Middle frontal gyrus (tissue), 1 donor: ENCODE data around the gene R3HDM4.
"Not testable (repeated sequence)": the region's sequence is repeated elsewhere in the genome, so short reads cannot be mapped to it uniquely, and the experiment has no call there.

ENCODE experiments used
- DNase-seq: peaks from one replicate; pipeline ENCODE4 v3.0.0-alpha.2; 2015; ENCODE audit warnings: low spot score; ENCODE audit errors: extremely low spot score

R3HDM4 gene

DNA sequence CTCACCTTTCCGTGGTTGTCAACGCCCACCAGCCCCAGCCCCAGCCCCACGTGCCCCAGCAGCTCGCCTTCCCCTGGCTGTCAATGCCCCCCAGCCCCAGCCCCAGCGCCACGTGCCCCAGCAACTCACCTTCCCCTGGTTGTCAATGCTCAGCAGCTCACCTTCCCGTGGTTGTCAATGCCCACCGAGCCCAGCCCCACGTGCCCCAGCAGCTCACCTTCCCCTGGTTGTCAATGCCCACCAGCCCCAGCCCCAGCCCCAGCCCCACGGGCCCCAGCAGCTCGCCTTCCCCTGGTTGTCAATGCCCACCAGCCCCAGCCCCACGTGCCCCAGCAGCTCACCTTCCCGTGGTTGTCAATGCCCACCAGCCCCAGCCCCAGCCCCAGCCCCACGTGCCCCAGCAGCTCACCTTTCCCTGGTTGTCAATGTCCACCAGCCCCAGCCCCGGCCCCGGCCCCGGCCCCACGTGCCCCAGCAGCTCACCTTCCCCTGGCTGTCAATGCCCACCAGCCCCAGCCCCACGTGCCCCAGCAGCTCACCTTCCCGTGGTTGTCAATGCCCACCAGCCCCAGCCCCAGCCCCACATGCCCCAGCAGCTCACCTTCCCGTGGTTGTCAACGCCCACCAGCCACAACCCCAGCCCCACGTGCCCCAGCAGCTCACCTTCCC lies 34.9 kb downstream of the R3HDM4 start:
- DNase-seq: not testable (repeated sequence)

DNA sequence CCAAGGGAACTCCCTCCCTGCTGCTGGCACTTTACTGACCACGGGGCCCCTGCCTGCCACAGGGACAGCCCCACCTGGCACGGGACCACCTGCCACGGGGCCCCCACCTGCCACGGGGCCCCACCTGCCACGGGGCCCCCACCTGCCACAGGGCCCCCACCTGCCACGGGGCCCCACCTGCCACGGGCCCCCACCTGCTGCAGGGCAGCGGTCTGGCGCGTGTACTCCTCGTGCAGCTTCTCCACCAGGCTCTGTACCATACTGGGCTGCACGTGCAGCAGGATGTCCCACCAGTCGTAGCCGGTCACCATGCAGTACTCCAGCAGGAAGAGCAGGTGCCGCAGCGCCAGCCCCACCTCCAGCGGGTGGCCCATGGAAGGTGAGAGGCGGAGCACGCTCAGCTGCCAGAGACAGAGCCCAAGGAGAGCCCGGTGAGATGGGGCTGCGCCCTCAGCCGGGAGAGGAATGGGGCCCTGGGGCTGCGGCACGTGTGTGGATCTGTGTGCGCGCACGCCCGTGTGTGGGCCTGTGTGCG lies 36.2 kb downstream of the R3HDM4 start:
- DNase-seq: no peak

DNA sequence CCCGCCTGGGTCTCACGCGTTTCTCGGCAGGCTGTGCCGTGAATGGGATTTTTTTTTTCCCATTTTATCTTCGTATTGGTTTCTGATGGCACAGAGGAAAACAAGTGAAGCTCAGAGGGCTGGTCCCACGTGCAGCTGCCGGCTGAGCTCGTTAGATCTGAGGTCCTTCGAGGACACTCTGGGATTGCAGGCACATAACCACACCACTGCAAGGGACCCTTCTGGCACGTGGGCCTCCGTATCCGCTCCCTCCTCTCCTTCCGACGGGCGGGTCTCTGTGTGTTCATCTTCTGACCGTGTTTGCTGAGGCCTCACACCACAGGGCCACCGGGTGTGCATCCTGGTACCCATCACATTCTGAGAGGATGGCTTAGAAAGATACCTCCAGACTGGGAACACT lies 36.9 kb downstream of the R3HDM4 start:
- no peak for DNase-seq

DNA sequence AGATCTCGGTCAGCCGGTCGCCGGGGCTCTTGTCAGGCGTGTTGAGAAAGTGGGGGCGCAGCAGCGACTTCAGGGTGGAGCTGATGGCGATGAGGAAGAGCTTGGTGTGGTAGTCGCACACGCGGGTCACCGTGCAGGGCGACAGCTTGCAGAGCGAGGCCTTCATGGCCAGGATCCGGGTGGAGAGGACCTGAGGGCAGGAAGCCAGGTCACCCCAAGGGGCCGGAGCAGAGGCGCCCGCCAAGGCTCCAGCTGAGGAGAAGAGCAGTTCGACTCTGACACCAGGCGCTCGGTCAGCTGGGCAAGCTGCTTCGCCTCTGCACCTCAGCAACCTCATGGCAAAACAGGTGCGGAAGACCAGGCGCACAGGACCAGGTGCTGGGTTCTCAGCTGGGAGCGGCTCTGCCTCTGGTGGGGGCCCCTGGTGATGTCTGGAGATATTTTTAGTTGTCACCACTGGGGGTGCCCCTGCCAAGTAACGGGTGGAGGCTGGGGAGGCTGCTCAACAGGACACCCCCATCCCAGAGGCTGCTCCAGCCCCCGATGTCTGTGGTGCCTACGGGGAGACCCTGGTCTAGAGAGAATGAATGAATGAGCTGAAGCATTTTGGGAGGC lies 37.6 kb downstream of the R3HDM4 start:
- no peak for DNase-seq

DNA sequence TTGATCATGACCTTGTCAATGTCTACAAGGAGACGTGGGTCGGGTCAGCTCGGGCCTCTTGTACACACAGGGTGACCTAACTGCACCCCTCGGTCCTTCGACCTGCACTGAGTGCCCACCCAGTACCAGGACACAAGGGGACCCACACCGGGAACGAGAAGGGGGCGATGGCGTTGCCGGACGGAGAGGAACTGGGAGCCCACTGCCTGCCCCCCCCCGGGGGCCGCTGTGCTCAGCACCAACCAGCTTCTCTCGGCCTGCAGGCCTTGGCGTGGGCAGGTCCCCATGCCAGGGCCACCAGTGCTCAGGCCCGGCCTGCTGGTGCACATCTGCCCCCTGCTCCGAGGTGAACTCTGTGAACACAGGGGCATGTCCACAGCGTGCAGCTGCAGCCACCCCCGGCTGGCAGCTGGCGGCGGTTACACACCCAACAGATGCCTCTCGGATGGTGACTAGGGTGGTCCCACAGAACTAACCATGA lies 39.4 kb downstream of the R3HDM4 start:
- DNase-seq: no peak

DNA sequence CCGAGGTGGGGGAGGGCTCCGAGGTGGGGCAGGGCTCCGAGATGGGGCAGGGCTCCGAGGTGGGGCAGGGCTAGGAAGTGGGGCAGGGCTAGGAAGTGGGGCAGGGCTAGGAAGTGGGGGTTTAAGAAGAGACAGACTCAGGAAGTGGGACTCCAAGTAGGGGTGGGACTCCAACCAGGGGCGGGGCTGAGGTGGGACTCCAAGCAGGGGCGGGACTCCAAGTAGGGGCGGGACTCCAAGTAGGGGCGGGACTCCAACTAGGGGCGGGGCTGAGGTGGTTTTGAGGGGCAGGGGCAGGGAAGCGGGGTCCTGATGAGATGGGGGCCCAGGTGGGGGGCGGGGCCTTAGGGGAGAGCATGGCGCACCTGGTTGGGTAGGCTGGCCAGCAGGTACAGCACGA lies 39.9 kb downstream of the R3HDM4 start:
- no peak for DNase-seq

DNA sequence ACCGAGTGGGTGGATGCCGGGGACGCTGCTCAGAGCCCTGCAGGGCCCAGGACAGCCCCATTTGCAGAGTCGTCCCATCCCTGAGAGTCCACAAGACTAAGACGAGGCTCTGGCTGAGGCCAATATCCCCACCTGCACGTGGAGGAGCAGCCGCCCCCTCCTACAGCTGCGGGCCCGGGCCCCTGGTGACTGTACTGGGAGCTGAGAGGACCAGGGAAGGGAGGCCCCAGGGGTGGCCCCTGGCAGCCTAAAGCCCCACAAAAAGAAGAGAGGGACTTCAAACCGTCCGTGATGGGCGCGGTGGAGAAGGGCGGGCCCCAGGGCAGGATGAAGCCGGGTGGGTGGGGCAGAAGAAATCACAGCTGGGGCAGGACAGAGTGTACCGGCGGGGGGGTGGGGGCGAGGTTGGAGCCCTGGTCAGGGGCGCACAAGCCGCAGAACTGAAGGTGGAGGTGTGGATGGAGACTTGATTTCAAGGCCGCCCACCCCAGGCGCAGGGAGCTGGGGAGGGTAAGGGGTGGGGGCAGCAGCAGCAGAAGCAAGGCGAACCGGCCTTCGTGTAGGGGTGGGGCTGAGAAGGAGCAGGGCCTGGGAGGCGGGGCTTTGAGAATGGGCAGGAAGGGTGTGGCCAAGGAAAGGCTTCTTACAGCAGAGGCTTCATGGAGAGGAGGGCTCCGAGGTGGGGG lies 40.6 kb downstream of the R3HDM4 start:
- DNase-seq: no peak

DNA sequence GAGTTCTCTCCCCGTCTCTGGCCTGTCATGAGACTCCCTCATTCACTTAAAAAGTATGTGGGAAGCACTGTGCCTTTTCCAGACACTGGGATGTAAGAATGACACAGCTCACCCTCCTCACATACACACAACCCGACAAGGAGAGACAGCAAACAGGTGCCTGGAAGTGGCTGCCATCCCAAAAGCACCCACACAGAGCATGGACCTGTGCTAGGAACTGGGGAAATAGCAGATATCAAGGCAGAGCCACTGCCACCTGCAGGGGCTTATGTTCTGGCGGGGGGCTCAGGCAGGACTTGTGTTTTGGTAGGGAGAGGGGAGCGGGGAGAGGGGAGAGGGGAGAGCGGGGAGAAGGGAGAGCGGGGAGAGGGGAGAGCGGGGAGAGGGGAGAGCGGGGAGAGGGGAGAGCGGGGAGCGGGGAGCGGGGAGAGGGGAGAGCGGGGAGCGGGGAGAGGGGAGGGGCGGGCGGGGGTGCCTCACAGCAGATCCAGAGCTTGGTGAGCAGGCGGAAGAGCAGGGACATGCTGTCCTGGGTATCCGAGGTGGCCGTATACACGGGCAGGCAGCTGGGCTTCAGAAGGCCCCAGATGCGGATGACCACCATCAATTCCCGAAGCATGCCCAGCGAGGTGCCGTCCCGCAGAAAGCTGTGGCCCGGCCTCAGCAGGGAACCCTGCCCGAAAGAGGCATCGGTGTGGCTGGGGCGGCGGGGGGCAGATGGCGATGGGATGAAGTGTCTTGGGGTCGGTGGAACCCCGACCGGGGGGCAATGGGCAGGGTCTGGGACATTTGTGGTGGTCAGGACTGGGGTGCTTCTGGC lies 41.4 kb downstream of the R3HDM4 start:
- DNase-seq: no peak

DNA sequence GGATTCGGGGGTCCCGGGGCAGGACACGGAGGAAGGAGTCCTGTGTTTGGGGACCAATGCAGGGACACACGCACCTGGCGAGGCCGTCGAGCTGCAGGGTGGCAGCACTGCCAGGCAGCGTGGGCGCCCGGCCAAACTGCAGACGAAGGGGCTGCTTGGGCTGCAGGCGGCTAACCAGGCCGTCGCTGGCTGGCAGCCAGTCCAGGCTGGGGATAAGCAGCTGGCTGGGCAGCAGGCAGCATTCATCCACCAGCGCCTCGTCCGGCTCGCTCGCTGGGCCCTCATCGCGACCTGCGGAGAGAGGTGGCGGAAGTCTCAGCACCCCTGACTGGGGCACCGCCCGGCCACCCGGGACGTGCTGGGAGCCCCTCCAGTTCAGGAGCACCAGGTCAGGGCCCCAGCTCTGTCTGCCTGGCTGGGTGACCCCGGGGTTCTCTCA lies 42.0 kb downstream of the R3HDM4 start:
- DNase-seq: no peak

DNA sequence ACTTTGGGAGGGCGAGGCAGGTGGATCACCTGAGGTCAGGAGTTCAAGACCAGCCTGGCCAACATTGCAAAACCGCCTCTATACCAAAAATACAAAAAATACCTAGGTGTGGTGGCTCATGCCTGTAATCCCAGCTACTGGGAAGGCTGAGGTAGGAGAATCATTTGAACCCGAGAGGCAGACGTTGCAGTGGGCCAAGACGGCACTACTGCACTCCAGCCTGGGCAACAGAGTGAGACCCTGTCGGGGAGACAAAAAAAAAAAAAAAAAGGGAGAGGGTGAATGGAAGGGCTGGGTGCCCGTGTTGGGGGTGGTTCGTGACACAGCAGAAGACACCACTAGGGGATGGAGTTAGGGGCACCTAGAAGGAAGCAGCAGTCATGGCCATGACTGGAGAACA lies 42.7 kb downstream of the R3HDM4 start:
- no peak for DNase-seq

DNA sequence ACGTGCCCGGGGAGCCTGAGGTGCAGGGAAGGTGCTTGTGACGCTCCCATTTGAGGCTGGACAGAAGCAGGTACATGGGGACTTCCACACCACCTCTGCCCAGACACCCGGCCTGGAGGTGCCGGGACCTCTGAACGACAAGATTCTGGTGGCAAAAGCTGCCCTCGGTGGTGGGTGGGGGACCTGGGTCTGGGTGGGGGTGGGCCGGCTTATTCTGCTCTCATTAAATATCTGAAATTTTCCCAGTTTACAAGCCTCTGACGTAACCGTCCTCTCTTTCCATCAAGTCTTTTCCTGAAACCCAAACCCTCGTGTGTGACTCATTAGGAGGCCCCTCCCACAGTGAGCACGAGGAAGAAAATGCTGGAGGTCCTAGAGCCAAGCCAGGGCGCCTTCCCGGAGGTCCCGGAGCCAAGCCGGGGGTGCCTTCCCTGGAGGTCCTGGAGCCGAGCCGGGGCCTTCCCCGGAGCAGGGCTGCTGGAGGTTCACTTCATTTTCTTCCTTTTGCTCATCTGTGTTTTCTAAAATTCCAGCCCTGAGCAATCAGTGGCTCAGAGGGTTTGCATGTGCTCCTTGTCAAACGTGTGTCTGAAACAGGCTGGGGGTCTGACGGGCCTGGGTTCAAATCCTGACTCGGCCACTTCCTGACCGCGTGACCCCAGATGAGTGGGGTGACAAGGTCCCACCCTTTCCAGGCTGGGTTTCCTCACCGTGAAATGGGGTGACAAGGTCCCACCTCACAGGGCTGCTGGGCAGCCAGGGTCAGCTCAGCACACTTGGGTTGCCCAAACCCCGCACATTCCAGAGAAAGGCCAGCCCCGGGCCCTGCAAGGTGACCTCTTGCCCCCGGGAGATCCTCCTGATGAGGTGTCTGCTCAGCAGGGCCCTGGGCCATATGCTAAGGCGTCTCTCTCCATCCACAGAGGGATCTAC lies 43.5 kb downstream of the R3HDM4 start:
- DNase-seq: no peak

DNA sequence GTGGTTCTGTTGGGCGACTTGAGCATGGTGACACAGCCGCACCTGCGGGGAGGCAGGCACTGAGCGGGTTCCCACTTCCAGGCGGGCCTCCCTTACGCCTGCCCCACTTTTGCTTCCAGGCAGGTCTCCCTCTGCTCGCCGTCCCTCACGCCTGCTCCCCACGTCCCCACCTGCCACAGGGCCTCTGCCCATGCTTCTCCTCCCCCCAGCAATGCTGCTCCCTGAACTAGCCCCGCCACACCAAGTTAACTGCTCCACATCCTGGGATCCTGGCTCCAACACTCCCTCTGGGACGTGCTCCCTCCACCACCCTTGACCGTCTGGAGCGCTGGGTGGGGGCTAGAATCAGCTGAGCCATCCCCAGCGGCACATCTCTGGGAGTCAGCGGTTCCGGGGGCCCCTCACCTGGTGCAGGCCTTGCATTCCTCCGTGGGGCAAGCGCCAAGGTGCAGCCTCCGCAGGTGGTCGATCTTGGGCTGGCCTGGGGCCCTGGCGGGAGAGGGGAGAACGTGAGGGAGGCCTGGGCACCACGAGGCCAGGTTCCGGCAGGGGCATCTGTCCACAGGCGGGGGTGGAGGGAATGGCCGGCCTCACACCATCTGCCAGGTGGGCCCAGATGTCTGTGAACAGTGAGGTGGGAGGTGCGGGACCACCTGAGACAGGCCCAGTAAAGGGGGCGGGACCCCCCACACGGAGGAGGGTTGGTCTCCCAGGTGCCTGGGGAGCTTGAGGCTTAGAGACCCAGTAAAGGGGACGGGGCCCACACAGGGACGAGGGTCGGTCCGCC lies 44.4 kb downstream of the R3HDM4 start:
- no peak for DNase-seq

DNA sequence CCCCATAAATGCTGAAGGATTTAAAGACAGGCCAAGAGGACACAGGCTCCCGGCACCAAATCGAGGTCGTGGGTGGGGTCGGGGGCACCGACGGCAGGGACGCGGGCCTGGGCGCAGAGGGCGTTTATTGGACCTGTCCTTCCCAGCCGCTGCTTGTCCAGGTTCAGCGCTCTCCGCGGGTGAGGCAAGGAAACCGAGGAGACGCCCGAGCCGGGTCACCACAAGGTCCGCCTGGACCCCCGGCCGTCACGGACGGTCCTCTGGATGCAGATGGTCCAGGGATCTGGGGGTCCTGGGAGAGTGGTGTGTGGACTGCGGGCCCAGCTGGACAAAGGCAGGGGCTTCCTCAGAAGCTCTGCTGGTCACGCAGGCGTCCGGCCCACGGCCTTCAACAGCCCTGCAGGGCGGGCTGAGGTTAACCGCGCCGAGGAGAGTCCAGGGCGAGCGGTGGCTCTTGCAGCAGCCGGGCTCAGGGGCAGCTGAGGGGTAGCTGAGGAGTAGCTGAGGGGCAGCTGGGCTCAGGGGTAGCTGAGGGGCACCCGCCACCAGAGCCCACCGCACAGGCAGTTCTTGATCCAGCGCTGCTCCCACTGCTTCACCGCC lies 45.1 kb downstream of the R3HDM4 start:
- DNase-seq: no peak

DNA sequence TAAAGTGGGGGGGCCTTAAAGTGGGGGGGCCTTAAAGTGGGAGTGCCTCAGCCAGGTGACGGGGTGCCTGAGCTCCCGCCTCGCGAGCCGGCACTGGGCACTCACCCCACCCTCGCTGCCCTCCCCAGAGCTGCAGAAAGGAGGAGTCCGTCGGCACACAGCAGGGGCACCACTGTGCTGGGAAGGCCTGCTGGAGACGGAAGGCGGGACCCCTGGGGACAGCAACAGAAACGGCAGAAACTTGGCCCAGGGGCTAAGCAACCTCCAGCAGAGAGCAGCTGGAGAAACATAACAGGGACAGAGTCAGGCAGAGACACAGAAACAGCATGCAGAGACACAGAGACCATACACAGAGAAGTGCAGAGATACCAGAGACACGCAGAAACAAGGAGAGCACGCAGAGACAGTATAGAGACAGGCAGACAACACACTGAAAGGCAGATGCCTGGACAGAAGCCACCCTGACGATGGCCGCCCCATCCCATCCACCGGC lies 45.7 kb downstream of the R3HDM4 start:
- no peak for DNase-seq

DNA sequence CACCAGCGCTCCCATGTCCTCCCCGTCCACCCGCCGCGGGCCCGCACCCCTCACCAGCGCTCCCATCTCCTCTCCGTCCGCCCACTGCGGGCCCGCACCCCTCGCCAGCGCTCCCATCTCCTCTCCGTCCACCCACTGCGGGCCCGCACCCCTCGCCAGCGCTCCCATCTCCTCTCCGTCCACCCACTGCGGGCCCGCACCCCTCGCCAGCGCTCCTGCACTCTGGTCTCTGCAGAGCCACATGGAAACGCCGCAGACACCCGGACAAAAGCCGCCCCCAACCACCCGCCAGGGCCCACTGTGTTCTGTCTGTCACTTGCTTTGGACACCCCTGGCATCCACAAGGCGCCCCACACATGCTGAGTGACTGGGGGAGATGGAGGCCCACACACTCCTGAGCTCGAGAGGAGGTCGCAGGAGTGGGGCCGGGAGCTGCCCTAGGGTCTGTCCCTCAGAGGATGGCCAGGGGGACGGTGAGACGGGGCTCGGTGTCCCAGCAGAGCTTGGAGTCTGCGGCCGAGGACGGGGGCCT lies 46.2 kb downstream of the R3HDM4 start:
- no peak for DNase-seq

DNA sequence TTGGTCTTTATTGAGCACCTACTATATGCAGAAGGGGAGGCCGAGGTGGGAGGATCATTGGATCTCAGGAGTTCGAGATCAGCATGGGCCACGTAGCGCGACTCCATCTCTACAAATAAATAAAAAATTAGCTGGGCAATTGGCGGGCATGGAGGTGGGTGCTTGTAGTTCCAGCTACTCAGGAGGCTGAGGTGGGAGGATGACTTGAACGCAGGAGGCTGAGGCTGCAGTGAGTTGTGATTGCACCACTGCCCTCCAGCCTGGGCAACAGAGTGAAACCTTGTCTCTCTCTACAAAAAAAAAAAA lies 49.8 kb downstream of the R3HDM4 start:
- no peak for DNase-seq

DNA sequence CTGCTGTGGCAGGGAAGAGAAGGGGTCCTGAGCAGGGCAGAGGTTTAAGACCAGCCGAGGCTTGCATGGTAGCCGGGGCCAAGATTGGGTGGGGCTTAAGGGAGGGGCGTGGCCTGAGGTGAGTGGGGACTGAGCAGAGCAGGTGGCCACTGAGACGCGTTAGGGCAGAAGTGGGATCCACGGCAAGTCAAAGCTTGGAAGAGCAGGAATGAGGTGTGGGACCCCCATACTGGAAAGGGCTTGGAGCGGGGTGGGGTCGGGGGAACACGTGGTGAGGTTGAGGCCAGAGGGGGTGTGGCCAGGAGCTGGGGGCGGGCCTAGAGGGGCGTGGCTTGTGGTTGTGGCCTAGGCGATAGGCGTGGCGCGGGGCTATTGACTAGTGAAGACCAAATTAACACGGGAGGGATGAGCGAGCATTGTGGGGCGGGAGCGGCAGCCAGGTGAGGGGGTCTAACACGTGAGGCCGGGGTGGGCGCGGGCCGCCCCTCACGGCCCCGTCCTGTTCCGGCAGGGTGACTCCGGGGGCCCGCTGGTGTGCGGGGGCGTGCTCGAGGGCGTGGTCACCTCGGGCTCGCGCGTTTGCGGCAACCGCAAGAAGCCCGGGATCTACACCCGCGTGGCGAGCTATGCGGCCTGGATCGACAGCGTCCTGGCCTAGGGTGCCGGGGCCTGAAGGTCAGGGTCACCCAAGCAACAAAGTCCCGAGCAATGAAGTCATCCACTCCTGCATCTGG lies 50.3 kb downstream of the R3HDM4 start:
- DNase-seq: no peak
